Endothelial cell (in vitro differentiated cells): ENCODE measurements around the gene KANSL1L. TPM values are rescaled to one million over a fixed set of nuclear protein-coding genes. Genes with fewer than 3 reads are reported as not detected.

Experiments used
- DNase-seq: peaks from one replicate; pipeline ENCODE4 v3.0.0; 2021; ENCODE audit warnings: low spot score
- H3K27ac Mint-ChIP-seq: one replicate; pipeline ENCODE4 v1.8.0; 2021; ENCODE audit warnings: mixed read lengths, inconsistent platforms; ENCODE audit not compliant: unreplicated experiment
- H3K27me3 Mint-ChIP-seq: one replicate; pipeline ENCODE4 v1.8.0; 2021; ENCODE audit warnings: mild to moderate bottlenecking, moderate library complexity, mixed read lengths, inconsistent platforms; ENCODE audit not compliant: unreplicated experiment
- H3K36me3 Mint-ChIP-seq: one replicate; pipeline ENCODE4 v1.8.0; 2021; ENCODE audit warnings: mild to moderate bottlenecking, low read depth, mixed read lengths, inconsistent platforms; ENCODE audit not compliant: unreplicated experiment
- H3K4me1 Mint-ChIP-seq: one replicate; pipeline ENCODE4 v1.8.0; 2021; ENCODE audit warnings: mild to moderate bottlenecking, mixed read lengths, inconsistent platforms; ENCODE audit not compliant: unreplicated experiment
- H3K4me3 Mint-ChIP-seq: one replicate; pipeline ENCODE4 v1.8.0; 2021; ENCODE audit warnings: mild to moderate bottlenecking, mixed read lengths, inconsistent platforms; ENCODE audit not compliant: unreplicated experiment
- H3K9me3 Mint-ChIP-seq: one replicate; pipeline ENCODE4 v1.8.0; 2021; ENCODE audit warnings: mixed read lengths, inconsistent platforms; ENCODE audit not compliant: unreplicated experiment
- total RNA-seq: library from RNA; stranded (reverse); fragmentation: NEBNext Ultra II Directional; extraction: Animal tissue kit (Norgen Biotek cat#: 25700); gene quantifications from one replicate; pipeline ENCODE4 v1.2.1, GENCODE V29; 2021; ENCODE audit not compliant: unreplicated experiment
- TF ChIP-seq, protein P1 (sequence below): fragments of 200-600 bp; sonication (generic); IDR thresholded peaks from one replicate; pipeline ENCODE4 v1.5.0; 2021; ENCODE audit warnings: antibody characterized with exemption; ENCODE audit not compliant: unreplicated experiment

The KANSL1L gene
- total RNA-seq, 1 donor from 2014 or later, result 13.0 TPM

DNA sequence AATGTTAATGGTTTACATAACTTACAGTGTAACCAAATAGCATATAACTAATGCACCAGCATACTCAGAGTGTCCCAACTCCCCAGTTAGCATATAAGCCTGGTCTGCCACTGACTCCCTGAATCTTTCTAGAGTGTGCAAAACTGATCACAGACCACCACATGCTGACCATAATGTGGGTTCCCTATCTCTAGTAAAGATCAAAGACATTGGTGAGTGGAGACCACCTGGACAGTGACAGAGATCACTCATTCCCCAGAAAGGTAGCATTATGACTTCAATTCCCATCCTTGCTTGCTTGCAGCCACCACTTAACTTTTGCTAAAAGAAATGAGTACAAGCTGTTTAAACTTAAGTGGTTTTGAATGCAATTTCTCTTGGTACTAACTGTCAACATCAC is 39.0 kb downstream of the KANSL1L start:
- H3K4me1 Mint-ChIP-seq, result peaks cover 2% of the 10 kb centered on the region
- H3K36me3 Mint-ChIP-seq, result peaks cover 2% of the 10 kb centered on the region
- TF ChIP-seq, protein P1, sequence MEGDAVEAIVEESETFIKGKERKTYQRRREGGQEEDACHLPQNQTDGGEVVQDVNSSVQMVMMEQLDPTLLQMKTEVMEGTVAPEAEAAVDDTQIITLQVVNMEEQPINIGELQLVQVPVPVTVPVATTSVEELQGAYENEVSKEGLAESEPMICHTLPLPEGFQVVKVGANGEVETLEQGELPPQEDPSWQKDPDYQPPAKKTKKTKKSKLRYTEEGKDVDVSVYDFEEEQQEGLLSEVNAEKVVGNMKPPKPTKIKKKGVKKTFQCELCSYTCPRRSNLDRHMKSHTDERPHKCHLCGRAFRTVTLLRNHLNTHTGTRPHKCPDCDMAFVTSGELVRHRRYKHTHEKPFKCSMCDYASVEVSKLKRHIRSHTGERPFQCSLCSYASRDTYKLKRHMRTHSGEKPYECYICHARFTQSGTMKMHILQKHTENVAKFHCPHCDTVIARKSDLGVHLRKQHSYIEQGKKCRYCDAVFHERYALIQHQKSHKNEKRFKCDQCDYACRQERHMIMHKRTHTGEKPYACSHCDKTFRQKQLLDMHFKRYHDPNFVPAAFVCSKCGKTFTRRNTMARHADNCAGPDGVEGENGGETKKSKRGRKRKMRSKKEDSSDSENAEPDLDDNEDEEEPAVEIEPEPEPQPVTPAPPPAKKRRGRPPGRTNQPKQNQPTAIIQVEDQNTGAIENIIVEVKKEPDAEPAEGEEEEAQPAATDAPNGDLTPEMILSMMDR, result no peak
- H3K4me3 Mint-ChIP-seq, result no peak overlapping the region
- no peaks in the 10 kb centered on the region for H3K27me3 Mint-ChIP-seq
- H3K27ac Mint-ChIP-seq, result no peak overlapping the region
- no peaks in the 10 kb centered on the region for H3K9me3 Mint-ChIP-seq
- DNase-seq, result no peak

DNA sequence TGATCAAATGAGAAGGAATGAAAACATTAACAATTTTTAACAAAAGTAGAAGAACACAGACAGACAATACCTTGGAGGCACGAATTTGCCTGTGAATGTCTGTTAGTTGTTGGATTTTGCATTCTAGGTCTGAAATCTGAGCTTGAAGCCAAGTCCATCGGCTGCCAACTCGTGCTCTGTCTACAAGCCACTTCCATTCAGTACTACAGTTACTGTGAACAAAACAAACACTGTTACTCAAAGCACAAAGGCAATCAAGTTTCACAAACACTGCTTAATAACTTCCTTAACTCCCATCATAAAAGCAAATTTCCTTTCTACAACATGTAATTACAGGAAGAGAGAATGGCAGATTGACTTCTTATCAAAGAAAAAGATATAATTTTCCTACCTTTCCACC is 42.2 kb downstream of the KANSL1L start:
- DNase-seq, result no peak

DNA sequence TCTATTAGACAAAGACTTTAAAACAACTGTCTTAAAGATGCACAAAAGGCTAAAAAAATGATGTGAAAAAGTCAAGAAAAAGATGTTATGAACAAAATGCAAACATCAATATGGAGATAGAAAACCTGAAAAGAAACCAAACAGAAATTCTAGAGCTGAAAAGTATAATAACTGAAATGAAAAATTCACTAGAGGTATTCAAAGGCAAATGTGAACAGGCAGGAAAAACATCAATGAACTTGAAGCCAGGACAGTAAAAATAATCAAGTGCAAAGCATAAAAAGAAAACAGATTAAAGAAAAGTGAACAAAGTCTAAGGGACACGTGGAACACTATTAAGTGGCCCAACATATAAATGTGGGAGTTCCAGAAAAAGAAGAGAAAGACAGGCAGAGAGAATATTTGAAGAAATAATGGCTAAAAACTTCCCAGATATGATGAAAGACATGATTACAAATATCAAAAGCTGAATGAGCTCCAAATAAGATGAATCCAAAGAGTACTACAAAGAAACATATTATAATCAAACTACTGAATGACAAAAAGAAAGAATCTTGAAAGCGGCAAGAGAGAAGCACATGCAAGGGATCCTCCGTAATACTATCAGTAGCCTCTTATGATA is 57.5 kb downstream of the KANSL1L start:
- H3K9me3 Mint-ChIP-seq, result no peaks in the 10 kb centered on the region
- no peak for DNase-seq
- H3K27ac Mint-ChIP-seq, result no peak overlapping the region
- TF ChIP-seq, protein P1, result no peak
- H3K27me3 Mint-ChIP-seq, result peaks cover 1% of the 10 kb centered on the region
- H3K4me1 Mint-ChIP-seq, result no peaks in the 10 kb centered on the region
- H3K36me3 Mint-ChIP-seq, result peaks cover 8% of the 10 kb centered on the region
- H3K4me3 Mint-ChIP-seq, result no peak overlapping the region

More for the DNA sequence above, 42.2 kb downstream of the KANSL1L start:
- no peak overlapping the region for H3K4me3 Mint-ChIP-seq
- no peaks in the 10 kb centered on the region for H3K27me3 Mint-ChIP-seq
- TF ChIP-seq, protein P1, result no peak
- peaks cover 10% of the 10 kb centered on the region for H3K9me3 Mint-ChIP-seq
- peaks cover 2% of the 10 kb centered on the region for H3K4me1 Mint-ChIP-seq
- peaks cover 21% of the 10 kb centered on the region for H3K36me3 Mint-ChIP-seq
- no peak overlapping the region for H3K27ac Mint-ChIP-seq

DNA sequence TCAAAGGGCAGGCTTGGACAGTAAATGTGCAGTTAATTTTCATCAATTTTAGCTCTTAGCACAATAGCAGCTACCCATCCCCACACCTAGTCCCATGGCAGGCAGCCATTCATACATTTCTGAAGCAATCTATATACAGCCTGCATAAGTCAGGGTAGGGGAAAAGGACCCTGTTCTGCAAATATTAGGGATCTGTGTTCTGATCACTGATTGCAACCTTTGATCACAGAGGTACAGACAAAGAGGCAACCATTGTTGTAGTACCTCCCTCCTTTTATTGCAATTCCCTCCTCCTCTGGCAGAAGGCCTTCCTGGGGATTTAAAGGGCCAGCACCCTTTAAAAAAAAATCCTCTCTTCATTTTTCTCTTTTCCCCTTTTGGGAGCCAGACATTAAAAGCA is 58.3 kb downstream of the KANSL1L start:
- Mint-ChIP-seq H3K27me3 (peaks cover 1% of the 10 kb centered on the region), H3K36me3 (peaks cover 8% of the 10 kb centered on the region), H3K4me3 (no peak overlapping the region), H3K4me1 (no peaks in the 10 kb centered on the region), H3K27ac (no peak overlapping the region), H3K9me3 (no peaks in the 10 kb centered on the region)
- TF ChIP-seq, protein P1, result no peak
- DNase-seq, result no peak

DNA sequence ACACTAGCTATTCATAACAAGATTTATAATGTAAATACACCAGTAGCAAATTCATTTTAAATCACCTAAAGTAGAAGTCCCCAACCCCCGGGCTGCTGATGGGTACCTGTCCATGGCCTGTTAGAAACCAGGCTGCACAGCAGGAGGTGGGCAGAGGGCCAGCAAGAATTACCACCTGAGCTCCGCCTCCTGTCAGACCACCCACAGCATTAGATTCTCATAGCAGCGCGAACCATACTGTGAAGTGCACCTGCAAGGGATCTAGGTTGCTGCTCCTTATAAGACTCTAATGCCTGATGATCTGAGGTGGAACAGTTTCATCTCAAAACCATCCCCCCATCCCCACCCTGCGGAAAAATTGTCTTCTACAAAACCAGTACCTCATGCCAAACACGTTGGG is 71.3 kb downstream of the KANSL1L start:
- TF ChIP-seq, protein P1, result no peak
- no peaks in the 10 kb centered on the region for H3K9me3 Mint-ChIP-seq
- H3K36me3 Mint-ChIP-seq, result peaks cover 3% of the 10 kb centered on the region

More for the DNA sequence above, 71.3 kb downstream of the KANSL1L start:
- no peak overlapping the region for H3K4me3 Mint-ChIP-seq
- no peaks in the 10 kb centered on the region for H3K4me1 Mint-ChIP-seq
- H3K27me3 Mint-ChIP-seq, result no peaks in the 10 kb centered on the region
- DNase-seq, result no peak
- H3K27ac Mint-ChIP-seq, result no peak overlapping the region
